HepG2 (cell line): ENCODE data around the gene KIF3C. TPM values are rescaled to one million over a fixed set of nuclear protein-coding genes. Genes with fewer than 3 reads are reported as not detected.

Experiments used
- ARID4A ChIP-seq: sonication (generic); formaldehyde crosslinking; IDR thresholded peaks from 2 replicates; pipeline ENCODE4 v1.5.0; 2020; ENCODE audit warnings: mild to moderate bottlenecking, missing genetic modification reagents, borderline replicate concordance
- ATF3 ChIP-seq: sonication (generic); formaldehyde crosslinking; IDR thresholded peaks from 2 replicates; pipeline ENCODE4 v1.4.0; 2020; ENCODE audit warnings: missing genetic modification reagents
- MEIS1 ChIP-seq: sonication (generic); formaldehyde crosslinking; IDR thresholded peaks from 2 replicates; pipeline ENCODE4 v1.9.0; 2021; ENCODE audit warnings: mild to moderate bottlenecking, missing genetic modification reagents, moderate library complexity, borderline replicate concordance
- MTA3 ChIP-seq: sonication (generic); formaldehyde crosslinking; IDR thresholded peaks from 2 replicates; pipeline ENCODE4 v1.4.0; 2020; ENCODE audit warnings: missing genetic modification reagents
- NR2C2 ChIP-seq: sonication (generic); formaldehyde crosslinking; IDR thresholded peaks from 2 replicates; pipeline ENCODE4 v1.4.0; 2020; ENCODE audit warnings: missing genetic modification reagents, mild to moderate bottlenecking, moderate library complexity, borderline replicate concordance
- POLR2AphosphoS5 ChIP-seq: IDR thresholded peaks from 2 replicates; pipeline ENCODE4 v1.6.1; 2012; ENCODE audit warnings: low read depth, low read length
- TEAD2 ChIP-seq: sonication (generic); formaldehyde crosslinking; IDR thresholded peaks from 2 replicates; pipeline ENCODE4 v1.9.0; 2021; ENCODE audit warnings: missing genetic modification reagents
- THAP7 ChIP-seq: sonication (generic); formaldehyde crosslinking; IDR thresholded peaks from 2 replicates; pipeline ENCODE4 v1.8.1; 2023; ENCODE audit warnings: mild to moderate bottlenecking, missing genetic modification reagents
- ZBED4 ChIP-seq: sonication (generic); formaldehyde crosslinking; IDR thresholded peaks from 2 replicates; pipeline ENCODE4 v1.4.0; 2020; ENCODE audit warnings: missing genetic modification reagents, borderline replicate concordance
- ZFP41 ChIP-seq: sonication (generic); formaldehyde crosslinking; IDR thresholded peaks from 2 replicates; pipeline ENCODE4 v1.4.0; 2020; ENCODE audit warnings: mild to moderate bottlenecking, missing genetic modification reagents, borderline replicate concordance
- ZMAT3 ChIP-seq: sonication (generic); formaldehyde crosslinking; conservative IDR thresholded peaks from 2 replicates; pipeline ENCODE4 v1.7.0; 2021; ENCODE audit warnings: missing genetic modification reagents
- ZNF224 ChIP-seq: sonication (generic); formaldehyde crosslinking; IDR thresholded peaks from 2 replicates; pipeline ENCODE4 v1.5.0; 2020; ENCODE audit warnings: mild to moderate bottlenecking, missing genetic modification reagents
- ZNF362 ChIP-seq: sonication (generic); formaldehyde crosslinking; IDR thresholded peaks from 2 replicates; pipeline ENCODE4 v1.4.0; 2020; ENCODE audit warnings: missing genetic modification reagents, mild to moderate bottlenecking, borderline replicate concordance
- ZNF543 ChIP-seq: sonication (generic); formaldehyde crosslinking; IDR thresholded peaks from 2 replicates; pipeline ENCODE4 v1.4.0; 2020; ENCODE audit warnings: mild to moderate bottlenecking, missing genetic modification reagents
- ZNF570 ChIP-seq: sonication (generic); formaldehyde crosslinking; IDR thresholded peaks from 2 replicates; pipeline ENCODE4 v1.4.0; 2020; ENCODE audit warnings: mild to moderate bottlenecking, missing genetic modification reagents, borderline replicate concordance
- ZNF644 ChIP-seq: IDR thresholded peaks from 2 replicates; pipeline ENCODE4 v1.6.1; 2016; ENCODE audit warnings: low read depth
- ZZZ3 ChIP-seq: sonication (generic); formaldehyde crosslinking; IDR thresholded peaks from 2 replicates; pipeline ENCODE4 v1.4.0; 2020; ENCODE audit warnings: missing genetic modification reagents, mild to moderate bottlenecking, borderline replicate concordance
- polyA plus RNA-seq, 8 experiments: library from polyadenylated mRNA; depleted of rRNA in 3 of 8; stranded (reverse) in 7 of 8; unstranded in 1 of 8; fragments of >200 nt; fragmentation: Illumina TruSeq in 4 of 8; extraction: Trizol in 4 of 8; gene quantifications; 2 replicates each; pipeline versions ENCODE4 v1.2.1 to v1.2.3, GENCODE V29; 2011 to 2016; ENCODE audit warnings: low read depth in 4 of 8, missing spikeins in 1 of 8, mixed read lengths in 1 of 8; ENCODE audit not compliant: insufficient read depth in 1 of 8
- total RNA-seq, 5 experiments: library from RNA; depleted of rRNA; stranded (reverse); fragments of >200 nt; fragmentation: Illumina TruSeq; extraction: Trizol; gene quantifications; 2 replicates each; pipeline ENCODE4 v1.2.3, GENCODE V29; 2016; ENCODE audit warnings: low read depth in 1 of 5

Gene KIF3C
- total and polyA plus RNA-seq, 2 of the 13 experiments (the other 11 are each of a cell fraction or from before 2014, with no cell fraction given): 3.6 to 4.9 TPM

- TF ChIP-seq MTA3 (CRISPR knock-in tag): no peak
- no peak for TF ChIP-seq ZBED4 (CRISPR knock-in tag)
- TF ChIP-seq ZNF543 (CRISPR knock-in tag): no peak
- no peak for TF ChIP-seq TEAD2 (CRISPR knock-in tag)
- peak; percentile 52 for TF ChIP-seq POLR2AphosphoS5
- no peak for TF ChIP-seq ZFP41
- TF ChIP-seq ZNF362: peak; percentile 98
- no peak for TF ChIP-seq ZNF644 (CRISPR knock-in tag)
- TF ChIP-seq ZZZ3 (CRISPR knock-in tag): no peak; the same call in 1 of the 2 replicates
- peak; percentile 9; the same call in 1 of the 2 replicates for TF ChIP-seq ATF3
- TF ChIP-seq NR2C2: peak; percentile 59; the same call in 1 of the 2 replicates
- TF ChIP-seq ZNF224: peak; percentile 64; the same call in 1 of the 2 replicates
- TF ChIP-seq ZNF570 (CRISPR knock-in tag): no peak
- TF ChIP-seq MEIS1 (CRISPR knock-in tag): peak; percentile 12; the same call in 1 of the 2 replicates
- TF ChIP-seq ARID4A (CRISPR knock-in tag): peak; percentile 60; the same call in 1 of the 2 replicates
- 0 out of 2 replicates have a peak, but pooled peaks have one; percentile 22 for TF ChIP-seq THAP7
- no peak; the same call in 1 of the 2 replicates for TF ChIP-seq ZMAT3
Measured at GRCh38 chr2:25877431-25878360, 104.6 kb downstream of the KIF3C start (continued).
